Retinal pigment epithelial cell (primary cell): ENCODE results near the gene GAPDHS.

Source experiments
- DNase-seq: peaks from one replicate; pipeline ENCODE4 v3.0.0-alpha.2; 2010; ENCODE audit warnings: low read depth
- H3K4me3 ChIP-seq: 2 replicates; pipeline ENCODE4 v1.5.1; 2011; ENCODE audit warnings: mild to moderate bottlenecking, low read length, control low read depth, moderate library complexity
- CTCF ChIP-seq: conservative IDR thresholded peaks from 2 replicates; pipeline ENCODE4 v1.5.1; 2011; ENCODE audit warnings: low read depth, low read length, control low read depth, inconsistent platforms

The GAPDHS gene

GRCh38 chr19:35590875-35591274 is 57.6 kb downstream of the GAPDHS start:
- DNase-seq, result no peak
- H3K4me3 ChIP-seq, result no peak overlapping the region
- no peak for TF ChIP-seq CTCF

GRCh38 chr19:35592226-35592625 is 59.0 kb downstream of the GAPDHS start:
- TF ChIP-seq CTCF, result peak; percentile 64
- peak; percentile 13 for DNase-seq

More at GRCh38 chr19:35592226-35592625, 59.0 kb downstream of the GAPDHS start:
- no peak overlapping the region for H3K4me3 ChIP-seq
